H9 (cell line): ENCODE measurements around the gene FOXM1. TPM values are rescaled to one million over a fixed set of nuclear protein-coding genes. Genes with fewer than 3 reads are reported as not detected.
A peak's percentile ranks its signal among the peaks of the same experiment; 100 is the strongest.

Experiments
- DNase-seq: peaks from one replicate; pipeline ENCODE4 v3.0.0-alpha.2; 2017
- H2AFZ ChIP-seq: one replicate; pipeline ENCODE4 v1.6.1; 2013; ENCODE audit warnings: mild to moderate bottlenecking, low read length, control low read depth, moderate library complexity
- H2AK5ac ChIP-seq: 2 replicates; pipeline ENCODE4 v1.6.1; 2013; ENCODE audit warnings: low read length, control low read depth, mixed read lengths; ENCODE audit not compliant: insufficient read length
- H2BK120ac ChIP-seq: one replicate; pipeline ENCODE4 v1.6.1; 2013; ENCODE audit warnings: low read depth, mild to moderate bottlenecking, low read length, control low read depth, inconsistent platforms; ENCODE audit not compliant: poor library complexity, severe bottlenecking
- H2BK12ac ChIP-seq: 2 replicates; pipeline ENCODE4 v1.6.1; 2013; ENCODE audit warnings: low read length, control low read depth, mixed read lengths, low read depth; ENCODE audit not compliant: insufficient read length
- H2BK15ac ChIP-seq: 2 replicates; pipeline ENCODE4 v1.6.1; 2013; ENCODE audit warnings: low read depth, low read length, control low read depth
- H2BK20ac ChIP-seq: one replicate; pipeline ENCODE4 v1.6.1; 2013; ENCODE audit warnings: low read depth, mild to moderate bottlenecking, low read length, control low read depth, inconsistent platforms; ENCODE audit not compliant: poor library complexity, severe bottlenecking
- H2BK5ac ChIP-seq: 2 replicates; pipeline ENCODE4 v1.6.1; 2013; ENCODE audit warnings: low read length, control low read depth, mixed read lengths; ENCODE audit not compliant: insufficient read length
- H3K14ac ChIP-seq: 2 replicates; pipeline ENCODE4 v1.6.1; 2013; ENCODE audit warnings: low read length, control low read depth; ENCODE audit not compliant: insufficient read depth
- H3K18ac ChIP-seq: 2 replicates; pipeline ENCODE4 v1.6.1; 2013; ENCODE audit warnings: low read depth, mild to moderate bottlenecking, mixed read lengths, low read length, control low read depth; ENCODE audit not compliant: insufficient read length
- H3K23ac ChIP-seq: 2 replicates; pipeline ENCODE4 v1.6.1; 2013; ENCODE audit warnings: low read length, control low read depth, mixed read lengths, low read depth; ENCODE audit not compliant: insufficient read length
- H3K23me2 ChIP-seq: 2 replicates; pipeline ENCODE4 v1.6.1; 2013; ENCODE audit warnings: low read depth, mild to moderate bottlenecking, mixed read lengths, low read length, control low read depth; ENCODE audit not compliant: insufficient read length, poor library complexity, severe bottlenecking
- H3K27ac ChIP-seq: 2 replicates; pipeline ENCODE4 v1.5.1; 2013; ENCODE audit warnings: low read length, control low read depth, mixed read lengths, low read depth; ENCODE audit not compliant: insufficient read length
- H3K27me3 ChIP-seq: 2 replicates; pipeline ENCODE4 v1.6.1; 2013; ENCODE audit warnings: low read length, control low read depth, inconsistent platforms; ENCODE audit not compliant: insufficient read depth
- H3K4ac ChIP-seq: 2 replicates; pipeline ENCODE4 v1.6.1; 2013; ENCODE audit warnings: low read depth, mild to moderate bottlenecking, control low read depth, inconsistent platforms, low read length, moderate library complexity
- H3K4me1 ChIP-seq: 2 replicates; pipeline ENCODE4 v1.6.1; 2013; ENCODE audit warnings: low read length, control low read depth, inconsistent platforms; ENCODE audit not compliant: insufficient read depth
- H3K4me2 ChIP-seq: 2 replicates; pipeline ENCODE4 v1.6.1; 2013; ENCODE audit warnings: low read length, control low read depth, mixed read lengths; ENCODE audit not compliant: insufficient read length, insufficient read depth
- H3K56ac ChIP-seq: 2 replicates; pipeline ENCODE4 v1.6.1; 2013; ENCODE audit warnings: low read depth, mild to moderate bottlenecking, mixed read lengths, low read length, control low read depth; ENCODE audit not compliant: insufficient read length
- H3K79me1 ChIP-seq: 2 replicates; pipeline ENCODE4 v1.6.1; 2013; ENCODE audit warnings: low read depth, mild to moderate bottlenecking, moderate library complexity, low read length, control low read depth, inconsistent platforms; ENCODE audit not compliant: insufficient read depth, poor library complexity, severe bottlenecking
- H3K79me2 ChIP-seq: 2 replicates; pipeline ENCODE4 v1.6.1; 2013; ENCODE audit warnings: low read length, control low read depth, inconsistent platforms; ENCODE audit not compliant: insufficient read depth
- H3K9ac ChIP-seq: 2 replicates; pipeline ENCODE4 v1.6.1; 2013; ENCODE audit warnings: low read length, control low read depth, mixed read lengths; ENCODE audit not compliant: insufficient read length; ENCODE audit errors: extremely low read depth
- H3K9me3 ChIP-seq: one replicate; pipeline ENCODE4 v1.6.1; 2013; ENCODE audit warnings: low read depth, low read length, inconsistent platforms; ENCODE audit not compliant: control insufficient read depth
- H3T11ph ChIP-seq: one replicate; pipeline ENCODE4 v1.6.1; 2013; ENCODE audit warnings: mild to moderate bottlenecking, low read length, control low read depth, inconsistent platforms
- H4K20me1 ChIP-seq: one replicate; pipeline ENCODE4 v1.6.1; 2013; ENCODE audit not compliant: control insufficient read depth, insufficient read length, insufficient read depth
- H4K5ac ChIP-seq: 2 replicates; pipeline ENCODE4 v1.6.1; 2013; ENCODE audit warnings: low read depth, mild to moderate bottlenecking, mixed read lengths, low read length, control low read depth; ENCODE audit not compliant: insufficient read length
- H4K8ac ChIP-seq: replicated peaks from 2 replicates; pipeline ENCODE4 v1.6.1; 2013; ENCODE audit warnings: low read length, control low read depth, mixed read lengths, low read depth; ENCODE audit not compliant: insufficient read length
- H4K91ac ChIP-seq: 2 replicates; pipeline ENCODE4 v1.6.1; 2013; ENCODE audit warnings: low read depth, mild to moderate bottlenecking, moderate library complexity, mixed read lengths, low read length, control low read depth; ENCODE audit not compliant: insufficient read length
- H3K27ac Mint-ChIP-seq, 3 experiments: 2 replicates in 2 of 3; 3 replicates in 1 of 3; pipeline ENCODE4 v1.8.0; 2020 to 2021; ENCODE audit warnings: mixed read lengths in 3 of 3, mild to moderate bottlenecking in 1 of 3, moderate library complexity in 1 of 3
- H3K27me3 Mint-ChIP-seq: 2 replicates; pipeline ENCODE4 v1.8.0; 2021; ENCODE audit warnings: low read depth, mild to moderate bottlenecking, moderate library complexity, mixed read lengths
- H3K36me3 Mint-ChIP-seq, 3 experiments: 2 replicates in 2 of 3; 3 replicates in 1 of 3; pipeline ENCODE4 v1.8.0; 2020 to 2021; ENCODE audit warnings: low read depth in 3 of 3, mixed read lengths in 3 of 3; ENCODE audit not compliant: insufficient read depth in 1 of 3
- H3K4me1 Mint-ChIP-seq, 2 experiments: 2 replicates each; pipeline ENCODE4 v1.8.0; 2020; ENCODE audit warnings: mixed read lengths in 2 of 2
- H3K4me3 Mint-ChIP-seq, 2 experiments: 2 replicates in 1 of 2; 3 replicates in 1 of 2; pipeline ENCODE4 v1.8.0; 2020 to 2021; ENCODE audit warnings: mild to moderate bottlenecking in 2 of 2, mixed read lengths in 2 of 2, moderate library complexity in 1 of 2
- H3K9me3 Mint-ChIP-seq, 2 experiments: 2 replicates in 1 of 2; 3 replicates in 1 of 2; pipeline ENCODE4 v1.8.0; 2020; ENCODE audit warnings: mild to moderate bottlenecking in 2 of 2, mixed read lengths in 2 of 2, moderate library complexity in 1 of 2
- CTCF ChIP-seq: fragments of 200-600 bp; sonication (generic); conservative IDR thresholded peaks from 3 replicates; pipeline ENCODE4 v1.8.0; 2021; ENCODE audit warnings: antibody characterized with exemption, mild to moderate bottlenecking
- WGBS: extraction: QIAGEN DNeasy Blood & Tissue Kit; methylation state at CpG from one replicate; pipeline ENCODE4 v1.1.7; 2013; ENCODE audit warnings: missing lambda C conversion rate, low lambda C conversion rate, mixed read lengths; ENCODE audit not compliant: insufficient read length; ENCODE audit errors: extremely low coverage; 5-methylcytosine and 5-hydroxymethylcytosine counted together
- total RNA-seq: library from RNA; stranded (reverse); gene quantifications from 2 replicates; pipeline ENCODE4 v1.2.1, GENCODE V29; 2021

FOXM1 gene
- total RNA-seq, 1 experiment from 2014 or later: 109 TPM

- no CpG with 5 or more reads among the region's 48 CpGs for WGBS
Observed at GRCh38 chr12:2812290-2813213, 64.4 kb downstream of the FOXM1 start, which contains the start of gene ITFG2. ITFG2 (plus strand) TSS chr12:2812668; CDS start chr12:2812761, 93 bp downstream.

More at GRCh38 chr12:2812290-2813213, 64.4 kb downstream of the FOXM1 start, which contains the start of gene ITFG2:
- Histone ChIP-seq H4K91ac (no peak within 1 kb of the TSS), H3K23ac (no peak within 1 kb of the TSS), H2BK12ac (no peak within 1 kb of the TSS), H3K23me2 (no peaks in the 10 kb centered on the region), H2BK15ac (no peak within 1 kb of the TSS), H3K79me1 (no peaks in the 10 kb centered on the region), H2BK120ac (no peak within 1 kb of the TSS), H3T11ph (no peak within 1 kb of the TSS), H4K20me1 (no peaks in the 10 kb centered on the region), H3K4ac (no peak within 1 kb of the TSS), H2BK20ac (no peak within 1 kb of the TSS), H3K27me3 (no peaks in the 10 kb centered on the region), H4K8ac (no peak within 1 kb of the TSS), H3K9me3 (no peaks in the 10 kb centered on the region), H2AFZ (no peak within 1 kb of the TSS), H2BK5ac (peak within 1 kb of the TSS; percentile 65), H3K14ac (peak within 1 kb of the TSS; percentile 90), H3K4me2 (peak within 1 kb of the TSS; percentile 36), H2AK5ac (no peak within 1 kb of the TSS), H3K9ac (peak within 1 kb of the TSS; percentile 85), H3K18ac (peak within 1 kb of the TSS; percentile 85), H3K4me1 (no peaks in the 10 kb centered on the region), H3K79me2 (no peaks in the 10 kb centered on the region), H4K5ac (peak within 1 kb of the TSS; percentile 59), H3K56ac (no peak within 1 kb of the TSS), H3K27ac (peak within 1 kb of the TSS; percentile 68)
- Mint-ChIP-seq H3K4me3 (peak within 1 kb of the TSS; percentile 95 to 100), H3K36me3 (peaks cover 7 to 20% (median 10%) of the 10 kb centered on the region in 3 experiments; a peak in 6 of 7 replicates), H3K9me3 (no peaks in the 10 kb centered on the region; a peak in 1 of 5 replicates), H3K27me3 (no peaks in the 10 kb centered on the region; the same call in 1 of the 2 replicates), H3K27ac (peak within 1 kb of the TSS; percentile 100), H3K4me1 (peaks cover 13 to 14% of the 10 kb centered on the region in 2 experiments)
- DNase-seq: peak; percentile 100
- TF ChIP-seq CTCF: no peak
